IMR-90 (cell line): Measurements from ENCODE around the gene DDOST. TPM values are rescaled to one million over a fixed set of nuclear protein-coding genes. Genes with fewer than 3 reads are reported as not detected.

Experiments
- ATAC-seq: fragments of 200-7000 bp; cut with Tn5 transposase; 2 replicates; pipeline ENCODE4 v1.9.1; 2020; ENCODE audit warnings: low read depth, mild to moderate bottlenecking, moderate library complexity
- BruUV-seq: library from RNA; stranded (reverse); fragments of 400-500 nt; replicated peaks from 2 replicates; lab custom pipeline; 2021; lab: Mats Ljungman, UMichigan
- CTCF ChIA-PET: fragments of 300-600 bp; formaldehyde crosslinking; extraction: SDS; loops from one replicate; lab custom pipeline; 2021; ENCODE audit warnings: antibody characterized with exemption; lab: Yijun Ruan, JAX
- POLR2A ChIA-PET: fragments of 300-600 bp; sonication (Branson Sonifier 250); formaldehyde crosslinking; loops from one replicate; lab custom pipeline; 2022; ENCODE audit warnings: antibody characterized with exemption; ENCODE audit not compliant: unreplicated experiment; lab: Charles Lee
- DNase-seq: peaks from one replicate; pipeline ENCODE4 v3.0.0; 2013
- H2AFZ ChIP-seq: replicated peaks from 2 replicates; pipeline ENCODE3; 2013; ENCODE audit warnings: low read length, mild to moderate bottlenecking; ENCODE audit not compliant: poor library complexity
- H2AK5ac ChIP-seq: 2 replicates; pipeline ENCODE4 v1.6.1; 2013; ENCODE audit warnings: low read depth, low read length, inconsistent platforms
- H2AK9ac ChIP-seq: replicated peaks from 2 replicates; pipeline ENCODE3; 2013; ENCODE audit warnings: mild to moderate bottlenecking, low read depth, low read length, moderate library complexity; ENCODE audit not compliant: poor library complexity
- H2BK120ac ChIP-seq: 2 replicates; pipeline ENCODE4 v1.6.1; 2013; ENCODE audit warnings: low read depth, low read length, inconsistent platforms
- H2BK15ac ChIP-seq: 3 replicates; pipeline ENCODE4 v1.6.1; 2013; ENCODE audit warnings: low read depth, low read length, inconsistent platforms
- H2BK20ac ChIP-seq: 2 replicates; pipeline ENCODE4 v1.6.1; 2013; ENCODE audit warnings: low read depth, mild to moderate bottlenecking, inconsistent platforms, low read length, moderate library complexity
- H2BK5ac ChIP-seq: 2 replicates; pipeline ENCODE4 v1.6.1; 2013; ENCODE audit warnings: mild to moderate bottlenecking, low read depth, low read length, inconsistent platforms; ENCODE audit not compliant: poor library complexity, severe bottlenecking
- H3K14ac ChIP-seq: replicated peaks from 2 replicates; pipeline ENCODE4 v1.6.1; 2013; ENCODE audit warnings: low read depth, low read length, inconsistent platforms
- H3K18ac ChIP-seq: 2 replicates; pipeline ENCODE4 v1.6.1; 2013; ENCODE audit warnings: low read depth, low read length, control low read depth
- H3K23ac ChIP-seq: 2 replicates; pipeline ENCODE4 v1.6.1; 2013; ENCODE audit warnings: low read depth, low read length, inconsistent platforms
- H3K27ac ChIP-seq: 2 replicates; pipeline ENCODE4 v1.5.1; 2013; ENCODE audit warnings: mild to moderate bottlenecking, control low read depth, low read length; ENCODE audit not compliant: insufficient read depth
- H3K27me3 ChIP-seq: 2 replicates; pipeline ENCODE4 v1.6.1; 2013; ENCODE audit warnings: low read length; ENCODE audit not compliant: control insufficient read depth, insufficient read depth
- H3K36me3 ChIP-seq: 2 replicates; pipeline ENCODE4 v1.6.1; 2013; ENCODE audit warnings: low read length, mixed read lengths; ENCODE audit not compliant: control insufficient read depth, insufficient read depth
- H3K4ac ChIP-seq: 2 replicates; pipeline ENCODE4 v1.6.1; 2013; ENCODE audit warnings: low read depth, low read length, inconsistent platforms
- H3K4me1 ChIP-seq: 2 replicates; pipeline ENCODE4 v1.6.1; 2013; ENCODE audit warnings: low read length, mixed read lengths; ENCODE audit not compliant: control insufficient read depth, insufficient read depth
- H3K4me2 ChIP-seq: 2 replicates; pipeline ENCODE4 v1.6.1; 2013; ENCODE audit warnings: low read depth, mild to moderate bottlenecking, control low read depth, low read length, moderate library complexity
- H3K4me3 ChIP-seq: 2 replicates; pipeline ENCODE4 v1.5.1; 2013; ENCODE audit warnings: low read depth, mild to moderate bottlenecking, control low read depth, low read length, moderate library complexity; ENCODE audit not compliant: insufficient read depth
- H3K56ac ChIP-seq: 2 replicates; pipeline ENCODE4 v1.6.1; 2013; ENCODE audit warnings: low read length, inconsistent platforms; ENCODE audit not compliant: insufficient read depth; ENCODE audit errors: extremely low read depth
- H3K79me1 ChIP-seq, 2 experiments: 2 replicates each; pipeline ENCODE4 v1.6.1; 2013; ENCODE audit warnings: low read length in 2 of 2, inconsistent platforms in 1 of 2, low read depth in 1 of 2
- H3K9ac ChIP-seq: 2 replicates; pipeline ENCODE4 v1.6.1; 2013; ENCODE audit warnings: low read depth, low read length, control low read depth
- H3K9me1 ChIP-seq: 2 replicates; pipeline ENCODE4 v1.6.1; 2013; ENCODE audit warnings: low read length, inconsistent platforms; ENCODE audit not compliant: insufficient read depth
- H3K9me3 ChIP-seq: 2 replicates; pipeline ENCODE4 v1.6.1; 2013; ENCODE audit warnings: low read length; ENCODE audit not compliant: control insufficient read depth, insufficient read depth
- H4K20me1 ChIP-seq: 2 replicates; pipeline ENCODE4 v1.6.1; 2013; ENCODE audit warnings: low read length, inconsistent platforms; ENCODE audit not compliant: insufficient read depth
- H4K5ac ChIP-seq: 2 replicates; pipeline ENCODE4 v1.6.1; 2013; ENCODE audit warnings: mild to moderate bottlenecking, low read depth, low read length, control low read depth
- H4K8ac ChIP-seq, 2 experiments: 2 replicates each; pipeline ENCODE4 v1.6.1; 2013; ENCODE audit warnings: low read depth in 2 of 2, low read length in 2 of 2, control low read depth in 1 of 2, inconsistent platforms in 1 of 2
- H4K91ac ChIP-seq: 2 replicates; pipeline ENCODE4 v1.6.1; 2013; ENCODE audit warnings: low read depth, low read length, inconsistent platforms; ENCODE audit not compliant: insufficient read depth
- ELK1 ChIP-seq: fragments of 150-350 bp; IDR thresholded peaks from 2 replicates; pipeline ENCODE4 v1.6.1; 2016; ENCODE audit warnings: low read depth, mild to moderate bottlenecking, low read length, moderate library complexity, borderline replicate concordance
- FOS ChIP-seq: fragments of 150-350 bp; IDR thresholded peaks from 2 replicates; pipeline ENCODE4 v1.6.1; 2016; ENCODE audit warnings: low read depth, low read length
- MAZ ChIP-seq: IDR thresholded peaks from 2 replicates; pipeline ENCODE4 v1.6.1; 2012; ENCODE audit warnings: low read depth, mild to moderate bottlenecking, low read length, improper control_type of control experiment, moderate library complexity, borderline replicate concordance
- WGBS, 2 experiments: methylation state at CpG; one replicate each; pipeline versions ENCODE4 v1.1.5 to v1.1.7; 2013; ENCODE audit warnings: missing lambda C conversion rate in 2 of 2; ENCODE audit not compliant: insufficient read length in 1 of 2; ENCODE audit errors: extremely low coverage in 2 of 2; 5-methylcytosine and 5-hydroxymethylcytosine counted together
- dilution Hi-C: fragments of 300-500 bp; cut with HindIII; formaldehyde crosslinking; loops from one replicate; pipeline ENCODE4 v1.14.3; 2018; ENCODE audit warnings: low sequenced_read_pairs; ENCODE audit not compliant: unreplicated experiment
- in situ Hi-C: fragments of 300-500 bp; cut with MboI; formaldehyde crosslinking; loops from 3 replicates; pipeline ENCODE4 v1.14.3; 2019; ENCODE audit warnings: low sequenced_read_pairs, inconsistent platforms, mixed read lengths
- intact Hi-C: fragments of 100-400 bp; cut with micrococcal nuclease; formaldehyde crosslinking; loops from 2 replicates; pipeline ENCODE4 v1.10.0; 2022
- polyA plus RNA-seq, 3 experiments: library from polyadenylated mRNA; depleted of rRNA; stranded (reverse); fragments of >200 nt; gene quantifications; 2 replicates each; pipeline ENCODE4 v1.2.3, GENCODE V29; 2012; ENCODE audit warnings: low replicate concordance in 1 of 3
- total RNA-seq: library from RNA; depleted of rRNA; stranded (reverse); fragments of >200 nt; gene quantifications from 2 replicates; pipeline ENCODE4 v1.2.3, GENCODE V29; 2012
- TF ChIP-seq, protein P1 (sequence below): fragments of 150-350 bp; IDR thresholded peaks from 2 replicates; pipeline ENCODE4 v1.6.1; 2017; ENCODE audit warnings: mild to moderate bottlenecking, antibody characterized with exemption, low read length, low read depth

The DDOST gene
- total and polyA plus RNA-seq, 2 of the 4 experiments (the other 2 are of a cell fraction), result 179 to 477 TPM

GRCh38 chr1:20705203-20705755 is 44.1 kb upstream of the DDOST start:
- ATAC-seq (no peak), DNase-seq (no peak)
- H3K56ac ChIP-seq, result no peak overlapping the region
- peak overlapping the region; percentile 66 for H2AK9ac ChIP-seq
- H3K79me1 ChIP-seq, result peaks cover 0 to 3% of the 10 kb centered on the region in 2 experiments; a peak in 1 of 4 replicates
- H3K27ac ChIP-seq, result no peak overlapping the region
- H3K4me1 ChIP-seq, result no peaks in the 10 kb centered on the region
- in situ Hi-C loops, result no loop called here
- H3K9ac ChIP-seq, result no peak overlapping the region
- no peak overlapping the region for H2BK5ac ChIP-seq
- H2BK20ac ChIP-seq, result no peak overlapping the region; the same call in 1 of the 2 replicates
- dilution Hi-C loops, result no loop called here
- peak overlapping the region; percentile 44 for H2AFZ ChIP-seq
- TF ChIP-seq FOS (no peak), MAZ (no peak), ELK1 (no peak)
- TF ChIP-seq, protein P1, sequence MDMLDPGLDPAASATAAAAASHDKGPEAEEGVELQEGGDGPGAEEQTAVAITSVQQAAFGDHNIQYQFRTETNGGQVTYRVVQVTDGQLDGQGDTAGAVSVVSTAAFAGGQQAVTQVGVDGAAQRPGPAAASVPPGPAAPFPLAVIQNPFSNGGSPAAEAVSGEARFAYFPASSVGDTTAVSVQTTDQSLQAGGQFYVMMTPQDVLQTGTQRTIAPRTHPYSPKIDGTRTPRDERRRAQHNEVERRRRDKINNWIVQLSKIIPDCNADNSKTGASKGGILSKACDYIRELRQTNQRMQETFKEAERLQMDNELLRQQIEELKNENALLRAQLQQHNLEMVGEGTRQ, result no peak
- H2AK5ac ChIP-seq, result no peak overlapping the region
- no peaks in the 10 kb centered on the region; the same call in 1 of the 2 replicates for H4K20me1 ChIP-seq
- H3K9me1 ChIP-seq, result peaks cover 6% of the 10 kb centered on the region; the same call in 1 of the 2 replicates
- H3K27me3 ChIP-seq, result no peaks in the 10 kb centered on the region
- H4K5ac ChIP-seq, result no peak overlapping the region
- H3K9me3 ChIP-seq, result no peaks in the 10 kb centered on the region
- no peak overlapping the region for H3K4me2 ChIP-seq
- H3K18ac ChIP-seq, result no peak overlapping the region
- no peaks in the 10 kb centered on the region for H3K36me3 ChIP-seq
- intact Hi-C loops, result no loop called here
- no peak overlapping the region for H3K23ac ChIP-seq
- no peak overlapping the region for H3K14ac ChIP-seq
- no peak overlapping the region; the same call in 2 of the 3 replicates for H2BK15ac ChIP-seq
- POLR2A ChIA-PET, result no interaction called here
- no peak overlapping the region for H3K4ac ChIP-seq
- 87% methylated on average over 12 of the region's 15 CpGs; no CpG with 5 or more reads in 1 of the 2 experiments for WGBS, 2 experiments
- H4K8ac ChIP-seq, result no peak overlapping the region
- no peak overlapping the region; the same call in 1 of the 2 replicates for H4K91ac ChIP-seq
- BruUV-seq, result no TSS peak
- H2BK120ac ChIP-seq, result no peak overlapping the region
- CTCF ChIA-PET, result interaction anchor here (0.7 kb wide), 1 partner anchor 244 kb away, joined by 3 read pairs; no protein-coding TSS in a partner anchor
- no peak overlapping the region for H3K4me3 ChIP-seq
